GM21737 (cell line): ENCODE measurements around the gene AP1AR.
"Not testable (repeated sequence)": the region's sequence is repeated elsewhere in the genome, so short reads cannot be mapped to it uniquely, and the experiment has no call there.

Experiments used
- ATAC-seq: cut with Tn5 transposase; IDR thresholded peaks from one replicate; pipeline ENCODE4 v1.9.1; 2021; ENCODE audit warnings: mild to moderate bottlenecking, moderate library complexity; ENCODE audit not compliant: unreplicated experiment

AP1AR gene

DNA sequence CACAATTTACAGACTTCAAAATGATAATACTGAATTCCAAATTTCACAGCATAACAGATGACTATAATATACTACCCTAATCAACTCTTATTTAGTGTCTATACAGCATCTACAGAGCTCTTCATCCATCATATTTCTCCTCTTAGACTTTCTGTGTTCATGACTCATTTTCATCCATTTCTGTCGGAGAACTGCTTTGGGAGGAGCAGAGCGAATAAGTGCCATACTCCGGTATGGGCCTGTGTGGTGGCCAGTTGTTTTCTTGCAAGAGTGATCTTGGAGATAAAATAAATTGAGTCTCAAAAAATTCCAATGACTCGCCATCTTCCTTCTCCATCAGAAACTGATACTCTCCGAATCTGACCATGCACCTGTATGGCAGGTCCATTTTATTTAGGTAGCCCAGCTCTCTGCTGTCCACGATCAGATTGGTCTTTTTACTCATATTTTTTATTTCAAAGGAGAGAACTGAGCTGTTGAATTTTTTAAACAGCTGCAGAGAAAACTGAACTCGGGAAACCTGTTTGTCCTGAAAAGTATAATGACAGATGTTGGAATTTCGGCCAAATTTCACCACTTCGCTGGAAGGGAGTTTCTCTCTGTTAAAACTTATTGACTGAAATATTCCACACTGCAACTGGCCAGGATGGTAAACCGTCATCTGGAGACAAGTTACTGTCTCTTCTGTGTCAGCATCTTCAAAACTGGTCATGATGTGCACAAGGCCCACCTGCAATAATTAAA lies 46.3 kb downstream of the AP1AR start:
- no peak for ATAC-seq

DNA sequence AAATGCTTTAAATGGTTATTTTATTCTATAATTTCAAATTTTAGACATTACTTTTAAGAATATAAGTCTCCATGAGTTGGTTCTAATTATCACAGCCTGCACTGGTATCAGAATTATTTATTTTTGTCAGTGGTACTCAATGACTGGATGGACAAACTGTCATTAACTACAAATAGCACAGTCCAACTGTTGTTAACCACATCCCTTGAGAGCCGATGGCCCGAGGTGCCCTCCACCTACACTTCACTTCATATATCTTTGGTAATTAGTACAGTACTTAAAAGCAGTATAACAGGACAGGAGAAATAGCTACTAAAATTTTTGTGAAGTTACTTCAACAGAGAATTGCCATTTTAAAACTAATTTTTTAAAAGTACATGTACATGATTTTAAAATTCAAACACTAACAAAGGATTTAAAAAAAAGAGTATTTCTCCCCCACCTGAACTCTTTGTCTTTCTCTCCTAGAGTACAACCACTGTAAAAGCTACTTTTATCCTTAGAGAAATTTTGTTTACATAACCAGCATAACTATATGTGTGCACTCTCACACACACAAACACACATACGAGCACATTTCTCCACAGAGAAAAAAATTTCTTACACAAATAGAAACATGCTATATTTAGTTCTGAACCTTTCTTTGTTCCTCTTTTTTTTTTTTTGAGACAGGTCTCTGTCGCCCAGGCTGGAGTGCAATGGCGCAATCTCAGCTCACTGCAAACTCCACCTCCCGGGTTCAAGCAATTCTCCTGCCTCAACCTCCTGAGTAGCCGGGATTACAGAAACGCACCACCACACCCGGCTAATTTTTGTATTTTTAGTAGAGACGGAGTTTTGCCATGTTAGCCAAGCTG lies 47.7 kb downstream of the AP1AR start:
- peak; percentile 61 for ATAC-seq

DNA sequence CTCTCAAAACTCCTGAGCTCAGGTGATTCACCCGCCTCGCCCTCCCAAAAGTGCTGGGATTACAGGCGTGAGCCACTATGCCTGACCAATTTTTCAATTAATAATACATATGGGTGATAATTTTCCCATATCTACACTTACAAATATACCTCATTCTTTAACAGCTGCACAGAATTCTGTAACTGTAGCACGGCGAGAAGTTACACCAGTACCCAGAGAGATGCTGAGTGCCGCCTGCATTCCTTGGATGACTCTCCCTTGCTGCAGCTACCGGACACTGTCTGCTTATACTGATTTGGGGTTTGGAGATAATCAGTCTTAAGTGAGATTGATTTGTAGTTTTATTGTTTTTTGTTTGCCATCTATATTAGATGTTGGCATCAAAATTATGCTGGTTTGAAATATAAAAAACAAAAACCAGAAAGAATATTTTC lies 48.3 kb downstream of the AP1AR start:
- no peak for ATAC-seq

DNA sequence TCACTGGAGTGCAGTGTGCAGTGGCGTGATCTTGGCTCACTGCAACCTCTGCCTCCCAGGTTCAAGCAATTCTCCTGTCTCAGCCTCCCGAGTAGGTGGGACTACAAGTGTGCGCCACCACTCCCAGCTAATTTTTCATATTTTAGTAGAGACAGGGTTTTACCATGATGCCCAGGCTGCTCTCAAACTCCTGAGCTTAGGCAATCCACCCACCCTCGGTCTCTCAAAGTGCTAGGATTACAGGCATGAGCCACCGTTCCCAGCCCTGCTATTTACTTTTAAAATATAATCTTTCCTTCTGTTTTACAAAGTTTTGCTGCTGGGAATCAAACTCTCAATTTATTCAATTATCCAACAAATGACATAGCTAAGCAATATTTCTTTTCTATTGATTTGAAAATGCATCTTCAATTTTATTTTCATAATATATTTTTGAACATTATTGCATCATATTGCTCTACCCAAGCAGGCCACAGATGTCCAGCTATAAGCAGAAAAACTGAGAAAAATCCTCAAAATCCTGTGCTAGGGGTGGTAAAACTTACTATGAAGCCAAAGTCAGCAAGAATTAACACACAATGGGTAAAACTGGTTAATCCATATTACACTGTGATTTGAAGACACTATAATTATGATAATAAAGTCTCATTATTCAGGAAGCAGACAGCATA lies 48.9 kb downstream of the AP1AR start:
- ATAC-seq: no peak

DNA sequence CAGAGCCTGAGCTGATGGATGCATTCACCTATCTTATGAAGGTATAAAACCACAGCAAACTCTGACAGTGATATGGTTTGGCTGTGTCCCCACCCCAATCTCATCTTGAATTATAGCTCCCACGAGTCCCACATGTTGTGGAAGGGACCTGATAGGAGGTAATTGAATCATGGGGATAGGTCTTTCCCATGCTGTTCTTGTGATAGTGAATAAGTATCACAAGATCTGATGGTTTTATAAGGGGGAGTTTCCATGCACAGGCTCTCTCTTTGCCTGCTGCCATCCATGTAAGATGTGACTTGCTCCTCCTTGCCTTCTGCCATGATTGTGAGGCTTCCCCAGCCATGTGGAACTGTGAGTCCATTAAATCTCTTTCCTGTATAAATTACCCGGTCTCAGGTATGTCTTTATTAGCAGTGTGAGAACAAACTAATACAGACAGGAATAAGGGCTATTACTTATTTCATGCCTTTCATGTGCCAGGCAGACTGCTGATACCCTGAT lies 50.4 kb downstream of the AP1AR start:
- ATAC-seq: not testable (repeated sequence)

DNA sequence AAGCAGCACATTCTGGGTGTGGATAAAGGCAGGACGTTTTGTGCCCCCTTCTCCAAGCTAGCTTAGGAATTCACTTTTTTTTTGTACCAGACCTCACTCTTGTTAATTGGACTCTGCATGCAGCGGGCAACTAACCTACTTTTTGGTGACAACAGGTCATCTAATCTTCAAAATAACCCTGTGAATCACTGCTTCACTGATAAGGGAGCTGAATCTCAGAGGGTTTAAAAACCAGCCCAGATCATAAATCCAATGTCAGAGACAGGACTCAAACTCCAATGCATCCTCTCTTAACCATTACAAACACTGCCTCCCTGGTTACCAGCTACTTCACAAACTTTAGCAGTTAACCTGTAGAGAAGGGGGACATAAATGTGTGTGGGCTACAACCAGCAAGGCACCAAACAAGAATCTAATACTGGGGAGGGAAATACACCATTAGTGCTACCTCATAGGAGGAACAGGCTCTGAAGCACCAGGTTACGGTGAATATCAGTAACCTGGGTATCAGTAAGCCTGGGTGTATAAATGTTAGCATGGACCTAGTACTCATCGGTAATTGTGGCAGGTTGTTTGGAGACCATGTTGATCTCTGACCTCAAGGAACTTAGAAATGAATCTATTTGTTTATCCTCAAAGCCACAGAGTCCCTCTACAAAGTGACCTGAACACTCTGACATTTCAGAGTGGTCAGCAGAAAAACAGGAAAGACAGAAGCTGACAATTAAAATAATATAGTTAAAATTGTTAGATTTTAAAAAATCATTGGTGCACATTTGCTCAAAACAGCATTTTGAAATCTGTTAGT lies 51.5 kb downstream of the AP1AR start:
- no peak for ATAC-seq

DNA sequence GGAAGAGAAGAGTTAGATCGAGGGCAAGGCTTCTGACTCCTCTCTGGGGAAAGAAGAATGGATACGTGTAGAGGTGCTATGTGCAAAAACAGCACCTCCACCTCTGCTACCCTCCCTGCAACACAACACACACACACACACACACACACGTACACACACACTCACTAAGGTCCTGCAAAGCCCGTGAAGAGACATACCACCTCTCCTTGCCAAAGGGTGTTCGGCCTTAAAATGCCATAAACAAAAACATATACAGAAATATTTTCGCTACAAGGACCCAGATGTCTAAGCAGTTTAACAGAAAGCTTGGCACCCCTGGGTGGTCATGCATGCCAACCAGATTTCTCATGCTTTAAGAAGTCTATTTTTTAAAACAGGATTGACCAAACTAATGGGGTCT lies 52.6 kb downstream of the AP1AR start:
- no peak for ATAC-seq

DNA sequence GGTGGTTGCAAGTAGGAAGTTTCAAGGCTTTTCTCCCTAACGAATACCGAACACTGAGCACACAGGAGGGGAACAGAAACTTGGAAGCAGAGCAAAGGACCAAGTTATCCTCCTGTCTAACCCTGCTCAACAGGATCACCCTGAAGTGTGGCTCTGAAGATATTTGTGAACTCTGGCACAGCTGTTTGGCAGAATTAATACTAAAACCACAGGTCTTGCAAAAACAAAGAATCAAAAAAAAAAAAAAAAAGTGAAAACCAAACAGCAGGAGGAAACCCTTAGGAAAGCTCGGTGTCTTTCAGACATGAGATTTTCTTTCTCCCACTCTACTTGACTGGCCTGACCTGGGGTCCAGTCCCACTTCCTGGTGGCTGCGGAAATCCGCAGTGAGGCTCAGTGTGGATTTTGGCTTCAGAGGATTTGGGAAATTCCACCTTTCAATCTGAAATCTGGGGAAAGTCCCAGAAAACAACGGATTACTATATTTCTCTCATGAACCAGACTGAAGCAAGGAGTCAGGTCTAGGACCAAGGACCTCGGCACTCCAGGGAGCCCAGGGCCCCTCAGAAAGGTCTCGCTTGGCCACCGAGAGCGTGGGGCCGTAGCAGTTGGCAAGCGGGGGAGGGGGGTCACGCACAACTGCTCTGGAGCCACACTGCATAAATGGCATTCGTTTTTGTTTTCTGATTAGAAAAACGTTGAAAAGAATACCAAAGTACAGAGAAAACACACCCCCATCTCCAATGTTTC lies 53.2 kb downstream of the AP1AR start:
- ATAC-seq: no peak

DNA sequence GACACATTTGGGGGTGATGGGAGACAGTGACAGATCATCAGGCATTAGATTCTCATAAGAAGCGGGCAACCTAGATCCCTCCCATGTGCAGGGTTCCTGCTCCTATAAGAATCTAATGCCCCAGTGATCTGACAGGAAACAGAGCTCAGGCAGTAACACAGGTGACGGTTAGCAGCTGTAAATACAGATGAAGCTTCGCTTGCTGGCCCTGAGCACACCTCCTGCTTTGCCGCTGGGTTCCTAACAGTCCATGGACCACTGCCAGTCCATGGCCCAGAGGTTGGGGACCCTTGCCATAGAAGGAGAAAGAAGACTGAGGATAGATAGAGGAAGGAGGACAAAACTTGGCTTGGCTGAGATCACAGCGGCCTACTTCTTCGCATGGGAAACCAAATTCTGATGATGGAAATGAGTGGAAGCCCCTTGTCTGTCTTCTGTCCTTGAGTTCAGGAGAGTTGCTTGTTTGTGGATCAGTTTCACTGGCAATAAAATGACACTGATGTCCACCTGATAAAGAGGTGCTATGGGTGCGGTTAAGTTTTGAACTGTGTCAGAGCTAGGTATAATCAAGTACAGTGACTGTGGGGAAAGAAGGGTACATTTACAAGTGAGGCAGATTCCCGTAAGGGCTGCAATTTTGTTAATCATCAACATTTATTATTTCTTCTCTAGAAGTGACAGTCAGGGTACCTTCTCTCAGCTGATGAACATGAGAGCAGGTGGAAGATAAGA lies 55.8 kb downstream of the AP1AR start:
- ATAC-seq: peak; percentile 26

DNA sequence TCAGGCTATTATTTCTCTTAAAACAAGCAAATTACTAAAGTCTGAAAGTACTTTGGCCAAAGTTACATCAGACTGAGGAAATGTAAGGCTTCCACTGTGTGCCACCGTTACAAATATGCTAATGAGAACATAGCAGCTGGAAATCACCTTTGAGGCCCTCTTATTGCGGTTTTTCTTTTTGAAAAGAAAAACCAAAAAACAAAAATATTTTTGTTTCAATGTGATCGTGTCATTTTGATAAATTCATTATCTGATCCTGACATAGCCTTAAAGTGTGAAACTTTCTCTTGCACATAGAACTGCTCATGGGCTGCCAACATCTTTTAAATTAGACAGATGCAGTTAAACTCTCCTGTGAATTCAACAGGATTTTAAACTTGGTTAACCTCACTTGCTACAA lies 56.9 kb downstream of the AP1AR start:
- ATAC-seq: peak; percentile 24

DNA sequence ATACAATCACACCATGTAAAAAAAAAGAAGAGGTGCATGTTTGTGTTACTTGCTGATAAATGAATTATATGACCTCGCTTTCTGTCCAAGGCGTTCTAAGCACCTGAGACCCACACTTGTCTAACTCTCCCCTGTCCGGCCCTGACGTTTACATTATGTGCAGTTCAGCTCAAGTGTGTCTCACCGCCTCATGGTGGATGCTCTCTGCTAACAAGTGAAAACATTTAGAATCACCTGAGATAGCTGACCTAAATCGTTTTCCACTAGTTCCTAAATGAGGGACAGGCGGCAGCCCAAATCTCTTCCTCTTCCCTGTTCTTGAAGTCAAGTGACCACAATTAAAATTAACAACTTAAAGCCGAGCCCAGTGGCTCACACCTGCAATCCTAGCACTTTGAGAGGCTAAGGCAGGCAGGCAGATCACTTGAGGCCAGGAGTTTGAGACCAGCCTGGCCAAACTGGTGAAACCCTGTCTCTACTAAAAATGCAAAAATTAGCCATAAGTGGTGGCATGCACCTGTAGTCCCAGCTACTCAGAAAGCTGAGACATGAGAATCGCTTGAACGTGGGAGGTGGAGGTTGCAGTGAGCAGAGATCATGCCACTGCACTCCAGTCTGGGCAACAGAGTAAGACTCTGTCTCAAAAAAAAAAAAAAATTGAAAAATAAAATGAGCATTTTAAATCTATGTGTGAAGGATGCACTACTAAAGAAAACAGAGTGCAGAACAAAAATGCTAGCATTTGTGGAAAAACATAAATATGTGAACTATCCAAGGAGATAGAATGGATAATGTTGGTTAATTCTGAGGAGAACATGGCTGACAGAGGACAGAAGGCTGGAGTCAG lies 58.0 kb downstream of the AP1AR start:
- no peak for ATAC-seq

DNA sequence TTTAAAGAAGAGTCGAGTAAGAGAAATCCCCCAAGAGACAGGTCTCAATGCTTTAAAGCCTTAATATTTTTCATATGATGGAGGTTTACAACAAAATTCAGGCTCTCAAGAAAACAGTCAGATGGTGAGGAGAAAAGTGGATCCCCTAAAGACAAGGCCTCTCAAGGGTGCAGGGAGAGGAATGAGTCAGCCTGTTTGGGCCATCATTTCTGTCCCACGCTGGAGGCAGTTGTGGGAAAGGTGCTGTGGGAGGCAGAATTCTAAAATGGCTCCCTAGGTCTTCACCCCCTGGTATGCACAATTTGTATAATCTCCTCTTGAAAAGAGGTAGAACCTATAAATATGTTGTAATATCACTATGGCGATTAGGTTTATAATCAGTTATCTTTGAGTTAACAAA lies 58.8 kb downstream of the AP1AR start:
- no peak for ATAC-seq

DNA sequence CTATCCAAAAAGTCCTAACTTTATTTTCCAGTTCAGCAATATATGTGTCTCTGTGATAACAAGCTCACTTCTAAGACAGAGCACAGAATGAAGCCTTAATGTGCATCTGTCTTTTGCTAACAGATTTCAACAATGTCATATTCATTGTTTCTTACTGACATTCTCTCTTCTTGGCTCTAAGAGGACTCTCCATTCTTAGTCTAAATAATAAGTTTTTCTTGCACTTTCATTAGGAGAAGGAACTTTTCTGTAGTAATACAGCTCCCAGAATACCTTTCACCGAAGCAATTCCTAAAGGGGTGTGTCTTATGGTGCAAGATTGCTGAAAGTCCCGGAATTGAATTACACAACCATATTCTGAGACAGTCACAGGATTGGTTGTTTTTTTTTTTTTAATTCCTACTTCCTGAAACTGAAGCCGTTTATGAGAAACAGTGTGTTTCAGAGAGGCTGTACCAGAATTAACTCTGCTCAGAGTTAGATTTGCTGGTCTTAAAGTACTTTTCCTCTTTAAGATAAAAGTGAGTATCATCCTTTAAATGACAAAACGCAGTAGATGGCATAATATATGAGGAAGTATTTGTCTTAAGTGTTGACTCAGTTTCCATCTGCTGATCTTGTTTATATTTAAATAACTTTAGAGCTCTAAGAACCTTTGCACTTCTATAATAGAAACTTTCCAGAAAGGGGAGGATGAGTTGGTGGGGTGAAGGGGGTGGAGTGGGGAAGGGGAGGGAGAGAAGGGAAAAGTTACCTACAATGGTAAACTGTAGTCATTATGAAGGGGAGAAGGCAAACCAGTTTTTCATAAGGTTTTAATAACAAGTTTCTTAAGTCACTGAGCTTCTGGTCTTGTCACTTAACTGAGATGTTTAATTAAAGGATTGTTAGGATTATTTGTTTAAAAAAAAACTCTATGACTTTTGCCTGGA lies 65.6 kb downstream of the AP1AR start, which contains the start of gene ALPK1:
Gene ALPK1, plus strand, starts transcription at position 421 of the 932 bp plus-strand sequence.
- peak; percentile 89 for ATAC-seq

DNA sequence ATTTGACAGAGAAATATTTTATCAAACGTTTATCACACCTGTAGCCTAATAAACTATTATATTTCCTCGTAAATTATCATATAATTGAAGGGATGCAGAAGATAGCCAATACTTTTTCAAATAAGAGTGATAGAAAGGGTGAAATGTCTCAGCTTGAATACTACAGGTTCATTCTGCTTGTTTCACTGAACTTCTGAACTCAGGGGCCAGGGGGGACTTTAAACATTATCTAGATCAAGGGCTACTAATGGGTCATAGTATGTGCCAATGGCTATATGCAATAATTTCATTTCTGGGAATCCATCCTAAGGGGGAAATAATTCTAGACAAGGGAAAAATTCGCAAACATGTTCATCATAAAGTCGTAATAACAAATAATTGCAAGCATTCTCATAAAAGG lies 68.1 kb downstream of the AP1AR start:
- no peak for ATAC-seq

DNA sequence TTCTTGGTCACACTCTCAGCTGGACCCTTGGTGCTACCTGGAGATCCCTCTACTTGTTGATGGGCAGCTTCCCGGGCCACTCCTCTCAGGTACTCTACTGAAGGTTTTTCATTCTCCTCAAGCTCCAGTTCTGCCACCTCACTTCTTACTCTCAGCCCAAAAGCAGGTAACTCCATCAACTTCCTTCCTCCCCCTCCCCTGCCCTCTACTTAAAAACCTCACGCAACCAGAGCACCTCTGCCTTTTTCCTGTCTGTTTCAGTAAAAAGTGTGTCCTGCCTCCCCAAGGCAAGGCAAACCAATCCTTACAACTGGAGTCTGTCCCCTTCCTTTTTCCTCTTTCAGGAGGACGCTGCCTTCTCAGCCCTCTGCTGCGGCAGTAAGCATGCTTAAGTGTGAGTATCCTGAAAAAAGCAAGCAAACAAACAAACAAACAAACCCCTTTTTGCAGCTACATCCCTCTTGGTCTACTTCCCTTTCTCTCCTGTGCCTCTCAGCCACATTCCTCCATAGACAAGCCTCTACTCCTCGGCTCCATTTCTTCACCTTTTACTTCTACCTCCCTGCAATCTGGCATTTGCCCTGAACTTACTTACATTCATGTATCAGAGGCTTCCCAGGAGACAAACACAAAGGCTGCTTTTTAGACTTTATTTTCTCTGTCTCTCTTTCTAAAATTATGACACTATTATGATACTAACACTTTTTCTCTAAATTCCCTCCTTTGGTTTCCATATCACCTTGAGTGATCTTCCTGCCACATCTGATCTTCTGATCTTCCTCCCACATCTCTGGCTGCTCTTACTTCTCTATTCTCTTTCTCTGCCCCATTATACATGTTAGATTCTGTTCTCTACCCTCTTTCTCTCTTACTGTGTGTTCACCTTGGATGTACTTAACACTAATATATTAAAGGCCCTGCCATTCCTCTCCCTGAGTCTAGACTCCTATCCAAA lies 71.0 kb downstream of the AP1AR start:
- no peak for ATAC-seq

DNA sequence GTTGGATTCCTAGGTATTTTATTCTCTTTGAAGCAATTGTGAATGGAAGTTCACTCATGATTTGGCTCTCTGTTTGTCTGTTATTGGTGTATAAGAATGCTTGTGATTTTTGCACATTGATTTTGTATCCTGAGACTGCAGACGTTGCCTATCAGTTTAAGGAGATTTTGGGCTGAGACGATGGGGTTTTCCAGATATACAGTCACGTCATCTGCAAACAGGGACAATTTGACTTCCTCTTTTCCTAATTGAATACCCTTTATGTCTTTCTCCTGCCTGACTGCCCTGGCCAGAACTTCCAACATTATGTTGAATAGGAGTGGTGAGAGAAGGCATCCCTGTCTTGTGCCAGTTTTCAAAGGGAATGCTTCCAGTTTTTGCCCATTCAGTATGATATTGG lies 73.9 kb downstream of the AP1AR start:
- ATAC-seq: not testable (repeated sequence)
